Measurements from ENCODE around the gene SPOCK1. TPM values are rescaled to one million over a fixed set of nuclear protein-coding genes. Genes with fewer than 3 reads are reported as not detected.
"Not testable (repeated sequence)": the region's sequence is repeated elsewhere in the genome, so short reads cannot be mapped to it uniquely, and the experiment has no call there.

The SPOCK1 gene
- total RNA-seq, 1 experiment from 2014 or later: 222 TPM

- no peak for DNase-seq (ENCODE audit: extremely low read depth, low read depth)
These were observed 99.2 kb downstream of the SPOCK1 start for GRCh38 chr5:137399911-137400310.

- no peak for DNase-seq (ENCODE audit: extremely low read depth, low read depth)
These were observed 100.4 kb downstream of the SPOCK1 start for GRCh38 chr5:137398751-137399150.

GRCh38 chr5:137398154-137398553 lies 101.0 kb downstream of the SPOCK1 start:
- no peak for DNase-seq (ENCODE audit: extremely low read depth, low read depth)

GRCh38 chr5:137395011-137395755 lies 103.9 kb downstream of the SPOCK1 start:
- DNase-seq (ENCODE audit: extremely low read depth, low read depth): no peak

GRCh38 chr5:137394380-137394779 lies 104.7 kb downstream of the SPOCK1 start:
- no peak for DNase-seq (ENCODE audit: extremely low read depth, low read depth)

- DNase-seq (ENCODE audit: extremely low read depth, low read depth): no peak
These were observed 105.7 kb downstream of the SPOCK1 start for GRCh38 chr5:137393196-137393993.

- no peak for DNase-seq (ENCODE audit: extremely low read depth, low read depth)
These were observed 106.9 kb downstream of the SPOCK1 start for GRCh38 chr5:137392261-137392660.

- DNase-seq (ENCODE audit: extremely low read depth, low read depth): not testable (repeated sequence)
These were observed 108.1 kb downstream of the SPOCK1 start for GRCh38 chr5:137391044-137391443.

- no peak for DNase-seq (ENCODE audit: extremely low read depth, low read depth)
These were observed 110.1 kb downstream of the SPOCK1 start for GRCh38 chr5:137389042-137389441.

- DNase-seq (ENCODE audit: extremely low read depth, low read depth): no peak
These were observed 114.1 kb downstream of the SPOCK1 start for GRCh38 chr5:137385064-137385463.

GRCh38 chr5:137383909-137384308 lies 115.2 kb downstream of the SPOCK1 start:
- no peak for DNase-seq (ENCODE audit: extremely low read depth, low read depth)

GRCh38 chr5:137381555-137381954 lies 117.6 kb downstream of the SPOCK1 start:
- no peak for DNase-seq (ENCODE audit: extremely low read depth, low read depth)

- DNase-seq (ENCODE audit: extremely low read depth, low read depth): no peak
These were observed 119.4 kb downstream of the SPOCK1 start for GRCh38 chr5:137379555-137380286.

GRCh38 chr5:137375741-137376526 lies 123.2 kb downstream of the SPOCK1 start:
- DNase-seq (ENCODE audit: extremely low read depth, low read depth): no peak

- no peak for DNase-seq (ENCODE audit: extremely low read depth, low read depth)
These were observed 124.9 kb downstream of the SPOCK1 start for GRCh38 chr5:137374110-137374714.

GRCh38 chr5:137372773-137373160 lies 126.4 kb downstream of the SPOCK1 start:
- DNase-seq (ENCODE audit: extremely low read depth, low read depth): no peak

- DNase-seq (ENCODE audit: extremely low read depth, low read depth): no peak
These were observed 126.9 kb downstream of the SPOCK1 start for GRCh38 chr5:137372016-137372772.

- DNase-seq (ENCODE audit: extremely low read depth, low read depth): no peak
These were observed 128.7 kb downstream of the SPOCK1 start for GRCh38 chr5:137370096-137371071.

All from NCI-H460 (cell line).